ENCODE results near the gene EIPR1. TPM values are rescaled to one million over a fixed set of nuclear protein-coding genes. Genes with fewer than 3 reads are reported as not detected.

The EIPR1 gene
- total RNA-seq, 4 donors from 2014 or later = 13.1 to 41.0 (median 27.4) TPM

DNA sequence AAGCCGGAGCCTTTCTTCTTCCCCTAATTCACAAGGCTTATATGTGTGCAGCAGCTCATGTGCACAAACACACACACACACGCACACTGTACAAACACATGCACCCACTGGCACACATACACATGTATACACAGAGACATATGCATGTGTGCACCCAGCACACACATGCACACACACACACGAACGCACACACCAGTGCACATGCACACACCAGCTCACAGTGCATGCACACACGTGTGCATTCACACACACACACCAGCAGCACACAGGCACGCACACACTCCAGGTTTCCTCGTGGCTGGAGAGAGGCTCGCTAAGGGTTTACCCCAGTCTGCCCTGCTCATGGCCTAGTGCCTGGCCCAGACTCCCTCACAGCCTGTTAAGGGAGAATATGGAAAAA is 234.0 kb downstream of the EIPR1 start:
- in situ Hi-C loops (cut with MboI; ENCODE audit: low pct_ligation_motif_present in 1 of 4, low pct_unique_long_range_greater_than_20kb in 1 of 4, low sequenced_read_pairs in 3 of 4) = no loop called here
- Histone ChIP-seq H3K4me3 (no peak overlapping the region), H3K36me3 (no peaks in the 10 kb centered on the region), H3K9me3 (no peaks in the 10 kb centered on the region), H3K27me3 (no peaks in the 10 kb centered on the region), H3K27ac (no peak overlapping the region), H3K4me1 (no peaks in the 10 kb centered on the region)
- TF ChIP-seq EP300 (IDR thresholded peaks at IDR 0.05; ENCODE audit: low read depth) = no peak
- TF ChIP-seq, protein P1, sequence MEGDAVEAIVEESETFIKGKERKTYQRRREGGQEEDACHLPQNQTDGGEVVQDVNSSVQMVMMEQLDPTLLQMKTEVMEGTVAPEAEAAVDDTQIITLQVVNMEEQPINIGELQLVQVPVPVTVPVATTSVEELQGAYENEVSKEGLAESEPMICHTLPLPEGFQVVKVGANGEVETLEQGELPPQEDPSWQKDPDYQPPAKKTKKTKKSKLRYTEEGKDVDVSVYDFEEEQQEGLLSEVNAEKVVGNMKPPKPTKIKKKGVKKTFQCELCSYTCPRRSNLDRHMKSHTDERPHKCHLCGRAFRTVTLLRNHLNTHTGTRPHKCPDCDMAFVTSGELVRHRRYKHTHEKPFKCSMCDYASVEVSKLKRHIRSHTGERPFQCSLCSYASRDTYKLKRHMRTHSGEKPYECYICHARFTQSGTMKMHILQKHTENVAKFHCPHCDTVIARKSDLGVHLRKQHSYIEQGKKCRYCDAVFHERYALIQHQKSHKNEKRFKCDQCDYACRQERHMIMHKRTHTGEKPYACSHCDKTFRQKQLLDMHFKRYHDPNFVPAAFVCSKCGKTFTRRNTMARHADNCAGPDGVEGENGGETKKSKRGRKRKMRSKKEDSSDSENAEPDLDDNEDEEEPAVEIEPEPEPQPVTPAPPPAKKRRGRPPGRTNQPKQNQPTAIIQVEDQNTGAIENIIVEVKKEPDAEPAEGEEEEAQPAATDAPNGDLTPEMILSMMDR (IDR thresholded peaks at IDR 0.05) = no peak
- no peak for TF ChIP-seq POLR2AphosphoS5 (IDR thresholded peaks at IDR 0.05)
- no peak for TF ChIP-seq POLR2A (IDR thresholded peaks at IDR 0.05)
- intact Hi-C loops (cut with DNase I; ENCODE audit: low total_unique reads) = no loop called here
- WGBS, 2 donors (ENCODE audit: low coverage in 1 of 2) = 65 to 76% methylated on average over 4 to 8 of the region's 8 CpGs
- DNase-seq = no peak

DNA sequence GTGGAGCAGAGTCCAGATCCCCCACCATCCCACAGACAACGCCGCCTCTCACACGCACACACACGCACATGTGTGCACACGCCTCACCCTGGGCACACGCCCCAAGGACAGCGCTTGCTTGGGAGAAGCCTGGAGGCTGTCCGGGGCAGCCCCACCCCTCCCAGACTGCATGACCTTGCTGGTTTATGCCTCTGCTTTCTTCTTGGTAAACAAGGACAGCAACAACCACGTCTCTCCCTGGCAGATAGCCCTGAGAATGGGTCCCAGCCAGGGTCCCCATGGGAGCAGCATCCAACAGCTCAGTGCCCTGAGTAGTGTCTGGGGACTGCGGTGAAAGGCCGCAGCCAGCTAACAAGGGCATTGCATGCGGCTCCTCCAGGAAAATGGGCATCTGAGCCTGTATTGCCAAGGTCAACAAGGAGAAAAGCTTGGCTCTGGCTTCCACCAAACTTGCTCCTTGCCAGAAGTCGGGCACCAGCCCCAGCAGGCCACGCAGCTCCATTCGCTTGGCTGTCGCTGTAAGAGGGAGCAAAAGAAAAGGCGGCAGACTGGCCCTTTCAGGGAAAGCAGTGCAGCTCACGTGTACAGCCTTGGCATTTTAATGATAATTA is 234.6 kb downstream of the EIPR1 start:
- no peaks in the 10 kb centered on the region for H3K4me1 ChIP-seq

DNA sequence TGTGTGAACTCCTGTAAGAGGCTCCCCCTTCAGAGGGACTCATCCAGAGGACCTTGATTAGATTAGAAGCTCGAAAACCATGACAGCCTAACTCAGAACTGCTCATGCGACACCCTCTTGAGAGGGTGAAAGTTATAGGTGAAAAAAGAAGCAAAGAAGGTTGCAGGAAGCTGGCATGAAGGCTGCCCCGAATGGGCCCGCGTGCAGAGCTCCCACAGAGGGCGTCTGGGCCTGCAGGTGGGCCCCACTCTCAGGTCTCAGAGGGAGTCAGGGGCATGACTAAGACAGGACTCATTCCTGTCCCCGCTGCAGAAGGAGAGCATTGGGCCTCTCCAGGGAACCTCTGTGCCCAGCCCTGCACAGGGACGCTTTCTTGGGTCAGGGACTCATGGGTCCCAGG is 235.4 kb downstream of the EIPR1 start:
- no peaks in the 10 kb centered on the region for H3K4me1 ChIP-seq
- no peaks in the 10 kb centered on the region for H3K9me3 ChIP-seq
- no peaks in the 10 kb centered on the region for H3K36me3 ChIP-seq
- intact Hi-C loops (cut with DNase I; ENCODE audit: low total_unique reads) (no loop called here), in situ Hi-C loops (cut with MboI; ENCODE audit: low pct_ligation_motif_present in 1 of 4, low pct_unique_long_range_greater_than_20kb in 1 of 4, low sequenced_read_pairs in 3 of 4) (no loop called here)
- H3K27ac ChIP-seq = no peak overlapping the region
- no peak overlapping the region for H3K4me3 ChIP-seq
- TF ChIP-seq POLR2AphosphoS5 (IDR thresholded peaks at IDR 0.05) (no peak), POLR2A (IDR thresholded peaks at IDR 0.05) (no peak), EP300 (IDR thresholded peaks at IDR 0.05; ENCODE audit: low read depth) (no peak)
- TF ChIP-seq, protein P1 (IDR thresholded peaks at IDR 0.05) = no peak
- H3K27me3 ChIP-seq = no peaks in the 10 kb centered on the region
- no peak for DNase-seq
- WGBS, 2 donors (ENCODE audit: low coverage in 1 of 2) = 83 to 100% methylated on average over 3 to 8 of the region's 8 CpGs

More for the DNA sequence above, 234.6 kb downstream of the EIPR1 start:
- Histone ChIP-seq H3K36me3 (no peaks in the 10 kb centered on the region), H3K4me3 (no peak overlapping the region), H3K27ac (no peak overlapping the region), H3K9me3 (no peaks in the 10 kb centered on the region), H3K27me3 (no peaks in the 10 kb centered on the region)
- intact Hi-C loops (cut with DNase I; ENCODE audit: low total_unique reads) (no loop called here), in situ Hi-C loops (cut with MboI; ENCODE audit: low pct_ligation_motif_present in 1 of 4, low pct_unique_long_range_greater_than_20kb in 1 of 4, low sequenced_read_pairs in 3 of 4) (no loop called here)
- WGBS, 2 donors (ENCODE audit: low coverage in 1 of 2) = 71 to 79% methylated on average over 6 to 14 of the region's 18 CpGs
- TF ChIP-seq POLR2AphosphoS5 (IDR thresholded peaks at IDR 0.05) = no peak
- TF ChIP-seq, protein P1 (IDR thresholded peaks at IDR 0.05) = no peak
- no peak for TF ChIP-seq EP300 (IDR thresholded peaks at IDR 0.05; ENCODE audit: low read depth)
- no peak for TF ChIP-seq POLR2A (IDR thresholded peaks at IDR 0.05)
- DNase-seq = no peak

DNA sequence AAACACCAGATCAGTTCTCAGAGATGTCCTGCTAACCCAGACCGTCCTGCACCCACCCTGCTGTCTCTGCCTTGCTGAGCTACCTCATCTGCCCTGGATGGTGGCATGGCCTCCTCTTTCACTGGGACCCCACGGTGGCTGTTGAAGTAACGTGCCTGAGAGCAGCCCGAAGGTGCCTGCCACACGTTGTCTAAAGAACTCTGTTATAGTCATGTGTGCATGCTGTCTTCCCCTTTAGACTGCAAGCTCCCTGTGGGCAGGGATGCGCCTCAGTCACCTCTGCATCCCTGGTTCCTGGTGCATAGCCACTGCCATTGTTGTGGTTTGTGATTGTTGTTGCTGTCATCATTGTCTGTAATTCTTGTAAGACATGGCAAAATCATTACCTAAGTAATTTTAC is 235.9 kb downstream of the EIPR1 start:
- Histone ChIP-seq H3K9me3 (no peaks in the 10 kb centered on the region), H3K4me1 (no peaks in the 10 kb centered on the region), H3K27ac (no peak overlapping the region), H3K4me3 (no peak overlapping the region), H3K36me3 (no peaks in the 10 kb centered on the region), H3K27me3 (no peaks in the 10 kb centered on the region)
- 75 to 96% methylated on average over 2 to 6 of the region's 6 CpGs for WGBS, 2 donors (ENCODE audit: low coverage in 1 of 2)
- no peak for DNase-seq
- intact Hi-C loops (cut with DNase I; ENCODE audit: low total_unique reads) (no loop called here), in situ Hi-C loops (cut with MboI; ENCODE audit: low pct_ligation_motif_present in 1 of 4, low pct_unique_long_range_greater_than_20kb in 1 of 4, low sequenced_read_pairs in 3 of 4) (no loop called here)
- TF ChIP-seq POLR2AphosphoS5 (IDR thresholded peaks at IDR 0.05) (no peak), EP300 (IDR thresholded peaks at IDR 0.05; ENCODE audit: low read depth) (no peak)

DNA sequence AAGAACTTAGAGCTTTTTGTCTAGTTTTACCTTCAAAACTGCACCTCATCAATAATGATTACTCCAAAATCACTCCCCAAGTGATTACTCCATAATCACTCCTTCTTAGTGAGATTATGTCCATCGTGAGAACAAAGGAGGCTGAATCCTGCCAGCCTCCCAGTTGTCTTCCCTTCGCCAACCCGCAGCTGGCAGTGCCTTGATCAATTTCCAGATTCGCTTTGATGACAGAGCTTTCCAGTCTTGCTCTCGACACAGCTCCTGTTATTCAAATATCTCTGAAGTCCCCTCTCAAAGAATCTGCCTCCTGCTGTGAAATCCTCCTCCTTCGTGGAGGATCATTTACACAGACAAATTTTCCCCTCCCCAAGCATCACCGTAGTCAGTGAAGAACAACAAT is 237.7 kb downstream of the EIPR1 start:
- in situ Hi-C loops (cut with MboI; ENCODE audit: low pct_ligation_motif_present in 1 of 4, low pct_unique_long_range_greater_than_20kb in 1 of 4, low sequenced_read_pairs in 3 of 4) (no loop called here), intact Hi-C loops (cut with DNase I; ENCODE audit: low total_unique reads) (no loop called here)
- no peaks in the 10 kb centered on the region for H3K4me1 ChIP-seq
- no peak overlapping the region for H3K27ac ChIP-seq
- H3K27me3 ChIP-seq = no peaks in the 10 kb centered on the region
- WGBS, 2 donors (ENCODE audit: low coverage in 1 of 2) = 75 to 83% methylated on average over 7 of the region's 7 CpGs
- no peaks in the 10 kb centered on the region for H3K9me3 ChIP-seq
- DNase-seq = no peak
- TF ChIP-seq, protein P1 (IDR thresholded peaks at IDR 0.05) = no peak
- TF ChIP-seq POLR2A (IDR thresholded peaks at IDR 0.05) = no peak
- no peak for TF ChIP-seq EP300 (IDR thresholded peaks at IDR 0.05; ENCODE audit: low read depth)
- TF ChIP-seq POLR2AphosphoS5 (IDR thresholded peaks at IDR 0.05) = no peak
- H3K4me3 ChIP-seq = no peak overlapping the region
- H3K36me3 ChIP-seq = no peaks in the 10 kb centered on the region
